ENCODE measurements around the gene EDAR.

Gene EDAR

GRCh38 chr2:108852375-108852774, 136.6 kb downstream of the EDAR start:
- no peak for DNase-seq (ENCODE audit: low read depth)

- no peak for DNase-seq (ENCODE audit: low read depth)
Measured at GRCh38 chr2:108847000-108847399, 142.0 kb downstream of the EDAR start.

- no peak for DNase-seq (ENCODE audit: low read depth)
Measured at GRCh38 chr2:108845923-108846322, 143.1 kb downstream of the EDAR start.

Measured in GM04503 (cell line).